GM12878 (cell line): ENCODE results near the gene MYL3. TPM values are rescaled to one million over a fixed set of nuclear protein-coding genes. Genes with fewer than 3 reads are reported as not detected.

Source experiments
- ATAC-seq: fragments of 200-7000 bp; cut with Tn5 transposase; 3 replicates; pipeline ENCODE4 v1.9.1; 2020; ENCODE audit warnings: mild to moderate bottlenecking, moderate library complexity
- BruUV-seq: library from RNA; stranded (reverse); fragments of 400-500 nt; replicated peaks from 2 replicates; lab custom pipeline; 2021; lab: Mats Ljungman, UMichigan
- CTCF ChIA-PET: fragments of 300-600 bp; sonication (Branson Sonifier 250); formaldehyde crosslinking; extraction: SDS; loops from one replicate; lab custom pipeline; 2021; ENCODE audit warnings: inconsistent platforms; lab: Yijun Ruan, JAX
- POLR2A ChIA-PET: fragments of 350-600 bp; formaldehyde crosslinking; extraction: SDS; loops from one replicate; lab custom pipeline; 2021; ENCODE audit warnings: inconsistent platforms; lab: Charles Lee
- RAD21 ChIA-PET: fragments of 300-600 bp; sonication (Branson Sonifier 250); formaldehyde crosslinking; loops from one replicate; lab custom pipeline; 2023; ENCODE audit warnings: antibody characterized with exemption; ENCODE audit not compliant: unreplicated experiment; lab: Charles Lee
- SMC1A ChIA-PET: fragments of 300-600 bp; sonication (Branson Sonifier 250); formaldehyde crosslinking; loops from one replicate; lab custom pipeline; 2023; ENCODE audit not compliant: unreplicated experiment, uncharacterized antibody; lab: Charles Lee
- DNase-seq: peaks from one replicate; pipeline ENCODE4 v3.0.0-alpha.2; 2011; ENCODE audit warnings: low read depth, low spot score
- FAIRE-seq: peaks from 3 replicates; lab custom pipeline; 2011; peaks lifted over from hg19 to GRCh38; lab: Jason Lieb, UNC
- H2AFZ ChIP-seq: 2 replicates; pipeline ENCODE4 v1.6.0; 2011; ENCODE audit warnings: low read depth, low read length, control low read depth; ENCODE audit not compliant: control insufficient read depth
- H3K27ac ChIP-seq: 2 replicates; pipeline ENCODE4 v1.5.1; 2011; ENCODE audit warnings: control low read depth; ENCODE audit not compliant: control insufficient read depth, insufficient read depth
- H3K27me3 ChIP-seq, 2 experiments: replicated peaks in 1 of 2; 2 replicates each; pipeline versions ENCODE4 v1.6.0 to v1.6.1; 2011; ENCODE audit warnings: low read length in 1 of 2; ENCODE audit not compliant: control insufficient read depth in 2 of 2, insufficient read depth in 2 of 2
- H3K36me3 ChIP-seq, 2 experiments: 2 replicates each; pipeline ENCODE4 v1.5.1; 2011; ENCODE audit warnings: low read length in 1 of 2; ENCODE audit not compliant: control insufficient read depth in 2 of 2, insufficient read depth in 2 of 2
- H3K4me1 ChIP-seq: 2 replicates; pipeline ENCODE4 v1.6.1; 2011; ENCODE audit warnings: mild to moderate bottlenecking, low read length, moderate library complexity, mixed read lengths; ENCODE audit not compliant: control insufficient read depth, insufficient read depth
- H3K4me2 ChIP-seq: 2 replicates; pipeline ENCODE4 v1.6.0; 2011; ENCODE audit warnings: control low read depth; ENCODE audit not compliant: control insufficient read depth, insufficient read depth
- H3K4me3 ChIP-seq: fragments of 200-600 bp; sonication (generic); 2 replicates; pipeline ENCODE4 v1.5.1; 2016
- H3K79me2 ChIP-seq: 2 replicates; pipeline ENCODE4 v1.6.0; 2011; ENCODE audit warnings: low read length; ENCODE audit not compliant: control insufficient read depth, insufficient read depth
- H3K9ac ChIP-seq: 2 replicates; pipeline ENCODE4 v1.8.0; 2011; ENCODE audit warnings: low read length, control low read depth, mixed read lengths; ENCODE audit not compliant: control insufficient read depth, insufficient read depth
- H3K9me3 ChIP-seq: replicated peaks from 3 replicates; pipeline ENCODE4 v1.5.1; 2011; ENCODE audit warnings: mild to moderate bottlenecking, low read length; ENCODE audit not compliant: control insufficient read depth, insufficient read depth
- H4K20me1 ChIP-seq: 2 replicates; pipeline ENCODE4 v1.6.0; 2011; ENCODE audit not compliant: control insufficient read depth, insufficient read depth
- IKZF1 ChIP-seq: fragments of 450-650 bp; conservative IDR thresholded peaks from 2 replicates; pipeline ENCODE4 v1.6.1; 2017; ENCODE audit warnings: antibody characterized with exemption, mild to moderate bottlenecking
- IRF3 ChIP-seq: fragments of 450-650 bp; IDR thresholded peaks from 2 replicates; pipeline ENCODE4 v1.6.1; 2014; ENCODE audit warnings: mild to moderate bottlenecking
- MAX ChIP-seq: IDR thresholded peaks from 2 replicates; pipeline ENCODE4 v1.6.1; 2012; ENCODE audit warnings: low read depth, low read length, improper control_type of control experiment
- NKRF ChIP-seq: fragments of 450-650 bp; conservative IDR thresholded peaks from 2 replicates; pipeline ENCODE4 v1.6.1; 2017; ENCODE audit warnings: mild to moderate bottlenecking, moderate library complexity
- SIX5 ChIP-seq: IDR thresholded peaks from 2 replicates; pipeline ENCODE4 v1.6.1; 2011; ENCODE audit warnings: mild to moderate bottlenecking, low read depth, low read length, moderate library complexity; ENCODE audit not compliant: severe bottlenecking
- SMC3 ChIP-seq: IDR thresholded peaks from 2 replicates; pipeline ENCODE4 v1.6.1; 2011; ENCODE audit warnings: low read length, improper control_type of control experiment, borderline replicate concordance
- SRF ChIP-seq, 2 experiments: IDR thresholded peaks; 2 replicates each; pipeline ENCODE4 v1.6.1; 2011; ENCODE audit warnings: low read depth in 2 of 2, low read length in 2 of 2, mild to moderate bottlenecking in 1 of 2, moderate library complexity in 1 of 2
- WGBS: methylation state at CpG from one replicate; pipeline ENCODE4 v1.1.6; 2016; ENCODE audit warnings: low lambda C conversion rate; ENCODE audit not compliant: insufficient replicate concordance, insufficient coverage; ENCODE audit errors: missing lambda C conversion rate; 5-methylcytosine and 5-hydroxymethylcytosine counted together
- in situ Hi-C: fragments of 300-500 bp; cut with MboI; formaldehyde crosslinking; loops from 9 replicates; pipeline ENCODE4 v1.14.3; 2018; ENCODE audit warnings: mixed read lengths
- intact Hi-C: fragments of 100-400 bp; cut with micrococcal nuclease; formaldehyde crosslinking; loops from one replicate; pipeline ENCODE4 v1.14.2; 2022; ENCODE audit not compliant: unreplicated experiment
- polyA plus RNA-seq, 11 experiments: library from polyadenylated mRNA; depleted of rRNA in 4 of 11; unstranded in 6 of 11; stranded (reverse) in 5 of 11; fragments of >200 nt; fragmentation: Nextera tagmentation in 4 of 11; fragmentation: Illumina TruSeq in 1 of 11; extraction: Ambion mirVana in 4 of 11; extraction: Trizol in 1 of 11; gene quantifications; 1 replicate in 1 of 11; 2 replicates in 10 of 11; pipeline versions ENCODE4 v1.2.1 to v1.2.3, GENCODE V29; 2011 to 2016; ENCODE audit warnings: inconsistent platforms in 2 of 11, missing spikeins in 2 of 11, low read depth in 1 of 11
- total RNA-seq, 4 experiments: library from RNA; depleted of rRNA in 3 of 4; stranded (reverse); fragments of >200 nt in 3 of 4; fragmentation: Illumina TruSeq in 1 of 4; extraction: Trizol in 1 of 4; gene quantifications; 2 replicates each; pipeline versions ENCODE4 v1.2.1 to v1.2.3, GENCODE V29; 2013 to 2021
- TF ChIP-seq, protein P1 (sequence below): fragments of 150-350 bp; IDR thresholded peaks from 2 replicates; pipeline ENCODE4 v1.6.1; 2016; ENCODE audit warnings: low read depth, low read length
- TF ChIP-seq, protein P2 (sequence below), 3 experiments: IDR thresholded peaks in 2 of 3; conservative IDR thresholded peaks in 1 of 3; 2 replicates each; pipeline ENCODE4 v1.5.1; 2011; ENCODE audit warnings: low read depth in 3 of 3, low read length in 3 of 3, mild to moderate bottlenecking in 3 of 3, control low read depth in 2 of 3, moderate library complexity in 2 of 3, inconsistent platforms in 1 of 3, mixed read lengths in 1 of 3; ENCODE audit not compliant: control insufficient read depth in 2 of 3, insufficient read depth in 1 of 3; ENCODE audit errors: extremely low read depth in 1 of 3

Gene MYL3
- total and polyA plus RNA-seq, 10 of the 15 experiments (the other 5 are each of a cell fraction or from before 2014, with no cell fraction given): 0.40 TPM; not detected in 9

- ChIA-PET SMC1A (interaction anchor here (3.7 kb wide), 1 partner anchor 27 kb away, joined by 16 read pairs; no protein-coding TSS in a partner anchor), POLR2A (interaction anchor here (1.1 kb wide), 1 partner anchor 10 kb away, joined by 3 read pairs; no protein-coding TSS in a partner anchor), RAD21 (interaction anchor here (1.1 to 1.6 kb wide), 3 partner anchors 25 to 41 kb away, joined by 3 to 10 read pairs (median 3); no protein-coding TSS in a partner anchor), CTCF (interaction anchor here (1.1 to 4.1 kb wide), 7 partner anchors 11 to 172 kb away, joined by 3 to 35 read pairs (median 6); no protein-coding TSS in a partner anchor)
- Histone ChIP-seq H3K4me3 (no peak overlapping the region), H2AFZ (no peak overlapping the region), H3K27me3 (no peaks in the 10 kb centered on the region; a peak in 1 of 4 replicates), H3K9ac (no peak overlapping the region), H3K36me3 (no peaks in the 10 kb centered on the region), H3K79me2 (no peaks in the 10 kb centered on the region), H3K9me3 (no peaks in the 10 kb centered on the region), H3K4me2 (no peak overlapping the region), H3K4me1 (peaks cover 2% of the 10 kb centered on the region), H3K27ac (no peak overlapping the region), H4K20me1 (no peaks in the 10 kb centered on the region)
- BruUV-seq: no TSS peak
- in situ Hi-C loops: no loop called here
- FAIRE-seq (no peak), ATAC-seq (no peak), DNase-seq (no peak)
- intact Hi-C loops: no loop called here
- WGBS: 57% methylated on average over 8 of the region's 8 CpGs
- TF ChIP-seq SMC3: no peak
- TF ChIP-seq IKZF1: no peak
- TF ChIP-seq, protein P1, sequence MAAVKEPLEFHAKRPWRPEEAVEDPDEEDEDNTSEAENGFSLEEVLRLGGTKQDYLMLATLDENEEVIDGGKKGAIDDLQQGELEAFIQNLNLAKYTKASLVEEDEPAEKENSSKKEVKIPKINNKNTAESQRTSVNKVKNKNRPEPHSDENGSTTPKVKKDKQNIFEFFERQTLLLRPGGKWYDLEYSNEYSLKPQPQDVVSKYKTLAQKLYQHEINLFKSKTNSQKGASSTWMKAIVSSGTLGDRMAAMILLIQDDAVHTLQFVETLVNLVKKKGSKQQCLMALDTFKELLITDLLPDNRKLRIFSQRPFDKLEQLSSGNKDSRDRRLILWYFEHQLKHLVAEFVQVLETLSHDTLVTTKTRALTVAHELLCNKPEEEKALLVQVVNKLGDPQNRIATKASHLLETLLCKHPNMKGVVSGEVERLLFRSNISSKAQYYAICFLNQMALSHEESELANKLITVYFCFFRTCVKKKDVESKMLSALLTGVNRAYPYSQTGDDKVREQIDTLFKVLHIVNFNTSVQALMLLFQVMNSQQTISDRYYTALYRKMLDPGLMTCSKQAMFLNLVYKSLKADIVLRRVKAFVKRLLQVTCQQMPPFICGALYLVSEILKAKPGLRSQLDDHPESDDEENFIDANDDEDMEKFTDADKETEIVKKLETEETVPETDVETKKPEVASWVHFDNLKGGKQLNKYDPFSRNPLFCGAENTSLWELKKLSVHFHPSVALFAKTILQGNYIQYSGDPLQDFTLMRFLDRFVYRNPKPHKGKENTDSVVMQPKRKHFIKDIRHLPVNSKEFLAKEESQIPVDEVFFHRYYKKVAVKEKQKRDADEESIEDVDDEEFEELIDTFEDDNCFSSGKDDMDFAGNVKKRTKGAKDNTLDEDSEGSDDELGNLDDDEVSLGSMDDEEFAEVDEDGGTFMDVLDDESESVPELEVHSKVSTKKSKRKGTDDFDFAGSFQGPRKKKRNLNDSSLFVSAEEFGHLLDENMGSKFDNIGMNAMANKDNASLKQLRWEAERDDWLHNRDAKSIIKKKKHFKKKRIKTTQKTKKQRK: no peak
- TF ChIP-seq, protein P2, sequence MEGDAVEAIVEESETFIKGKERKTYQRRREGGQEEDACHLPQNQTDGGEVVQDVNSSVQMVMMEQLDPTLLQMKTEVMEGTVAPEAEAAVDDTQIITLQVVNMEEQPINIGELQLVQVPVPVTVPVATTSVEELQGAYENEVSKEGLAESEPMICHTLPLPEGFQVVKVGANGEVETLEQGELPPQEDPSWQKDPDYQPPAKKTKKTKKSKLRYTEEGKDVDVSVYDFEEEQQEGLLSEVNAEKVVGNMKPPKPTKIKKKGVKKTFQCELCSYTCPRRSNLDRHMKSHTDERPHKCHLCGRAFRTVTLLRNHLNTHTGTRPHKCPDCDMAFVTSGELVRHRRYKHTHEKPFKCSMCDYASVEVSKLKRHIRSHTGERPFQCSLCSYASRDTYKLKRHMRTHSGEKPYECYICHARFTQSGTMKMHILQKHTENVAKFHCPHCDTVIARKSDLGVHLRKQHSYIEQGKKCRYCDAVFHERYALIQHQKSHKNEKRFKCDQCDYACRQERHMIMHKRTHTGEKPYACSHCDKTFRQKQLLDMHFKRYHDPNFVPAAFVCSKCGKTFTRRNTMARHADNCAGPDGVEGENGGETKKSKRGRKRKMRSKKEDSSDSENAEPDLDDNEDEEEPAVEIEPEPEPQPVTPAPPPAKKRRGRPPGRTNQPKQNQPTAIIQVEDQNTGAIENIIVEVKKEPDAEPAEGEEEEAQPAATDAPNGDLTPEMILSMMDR (IDR thresholded peaks at IDR 0.05 in 2 of 3, conservative IDR thresholded peaks at IDR 0.05 in 1 of 3; ENCODE audit: control insufficient read depth in 2 of 3, extremely low read depth in 1 of 3, insufficient read depth in 1 of 3, low read depth in 3 of 3, low read length in 3 of 3): no peak
- no peak for TF ChIP-seq MAX
- TF ChIP-seq SIX5: no peak
- TF ChIP-seq SRF (IDR thresholded peaks at IDR 0.05; ENCODE audit: low read depth in 2 of 2, low read length in 2 of 2): no peak
- no peak for TF ChIP-seq NKRF
- TF ChIP-seq IRF3: no peak
Observed at GRCh38 chr3:46868287-46868686, 5.0 kb upstream of the MYL3 start.
